Esophagus squamous epithelium (tissue), 5 donors: Measurements from ENCODE around the gene GMDS. TPM values are rescaled to one million over a fixed set of nuclear protein-coding genes. Genes with fewer than 3 reads are reported as not detected.

ENCODE experiments used
- DNase-seq: peaks from one replicate; lab custom pipeline; 2025; lab: John Stamatoyannopoulos, UW
- H3K27ac ChIP-seq, 4 donors: fragments of 200-600 bp; sonication (generic); one replicate each; pipeline ENCODE4 v1.5.1; 2016 to 2019; ENCODE audit warnings: mild to moderate bottlenecking in 1 of 4
- H3K27me3 ChIP-seq, 4 donors: fragments of 200-600 bp; sonication (generic); 1 replicate in 3 of 4; 2 replicates in 1 of 4; pipeline versions ENCODE4 v1.5.1 to v1.6.0; 2017 to 2021; ENCODE audit warnings: antibody characterized with exemption in 1 of 4
- H3K36me3 ChIP-seq, 3 donors: fragments of 200-600 bp; sonication (generic); one replicate each; pipeline ENCODE4 v1.5.1; 2016 to 2019
- H3K4me1 ChIP-seq, 3 donors: fragments of 200-600 bp; sonication (generic); one replicate each; pipeline ENCODE4 v1.5.1; 2017 to 2019
- H3K4me3 ChIP-seq, 4 donors: fragments of 200-600 bp; sonication (generic); 1 replicate in 3 of 4; 2 replicates in 1 of 4; pipeline ENCODE4 v1.5.1; 2016 to 2019; ENCODE audit warnings: mild to moderate bottlenecking in 2 of 4, moderate library complexity in 1 of 4
- H3K9me3 ChIP-seq, 3 donors: fragments of 200-600 bp; sonication (generic); one replicate each; pipeline ENCODE4 v1.5.1; 2016 to 2019
- POLR2A ChIP-seq, 4 donors: fragments of 450-650 bp; IDR thresholded peaks; one replicate each; pipeline ENCODE4 v1.6.1; 2017; ENCODE audit warnings: antibody characterized with exemption in 4 of 4, mild to moderate bottlenecking in 4 of 4, moderate library complexity in 3 of 4
- WGBS, 2 donors: methylation state at CpG; one replicate each; pipeline ENCODE4 v1.1.5; 2018; 5-methylcytosine and 5-hydroxymethylcytosine counted together
- intact Hi-C: fragments of 100-400 bp; cut with DNase I; formaldehyde crosslinking; loops from one replicate; pipeline ENCODE4 v1.15.0; 2022
- total RNA-seq, 4 donors: library from RNA; depleted of rRNA; stranded (reverse); fragments of >200 nt; gene quantifications; one replicate each; pipeline ENCODE4 v1.1.0, GENCODE V29; 2016
- TF ChIP-seq, protein P1 (sequence below), 6 experiments: fragments of 450-650 bp in 4 of 6; fragments of 200-600 bp in 2 of 6; sonication (generic) in 2 of 6; IDR thresholded peaks; one replicate each; pipeline ENCODE4 v1.5.1; 2016 to 2019; ENCODE audit warnings: antibody characterized with exemption in 6 of 6, mild to moderate bottlenecking in 4 of 6, moderate library complexity in 4 of 6
- donor health status: DM: yes; HTN: yes; CAD: no.

The GMDS gene
- total RNA-seq, 4 donors from 2014 or later = 17.9 to 58.7 (median 36.7) TPM

DNA sequence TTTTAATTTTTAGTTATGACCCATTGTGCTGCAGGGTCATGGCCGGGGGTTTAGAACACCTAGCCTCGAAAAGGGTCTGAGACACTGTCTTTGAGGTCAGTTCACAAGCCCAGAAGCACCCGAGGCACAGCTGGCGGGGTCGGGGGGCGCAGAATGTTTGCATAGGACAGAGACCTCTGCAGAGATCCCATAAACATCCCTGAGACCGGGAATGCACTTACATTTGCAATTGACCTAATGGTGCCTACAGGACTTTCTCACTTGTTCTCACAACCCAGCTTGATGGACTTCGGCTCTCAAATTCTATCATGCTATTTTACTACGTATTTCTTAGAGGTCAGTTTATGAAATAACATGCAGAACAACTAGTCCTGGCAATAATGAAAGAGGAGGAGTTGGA is 669.2 kb downstream of the GMDS start:
- Histone ChIP-seq H3K27ac (peak overlapping the region in 1 of 4 donors; percentile 31), H3K36me3 (no peaks in the 10 kb centered on the region), H3K4me3 (no peak overlapping the region), H3K9me3 (peaks cover 0 to 5% (median 0%) of the 10 kb centered on the region in 3 donors), H3K27me3 (peaks cover 0 to 10% (median 0%) of the 10 kb centered on the region in 4 donors), H3K4me1 (peaks cover 13 to 37% (median 16%) of the 10 kb centered on the region in 3 donors)
- WGBS, 2 donors = 83 to 84% methylated on average over 9 of the region's 9 CpGs
- no peak for TF ChIP-seq POLR2A (IDR thresholded peaks at IDR 0.05)
- TF ChIP-seq, protein P1, sequence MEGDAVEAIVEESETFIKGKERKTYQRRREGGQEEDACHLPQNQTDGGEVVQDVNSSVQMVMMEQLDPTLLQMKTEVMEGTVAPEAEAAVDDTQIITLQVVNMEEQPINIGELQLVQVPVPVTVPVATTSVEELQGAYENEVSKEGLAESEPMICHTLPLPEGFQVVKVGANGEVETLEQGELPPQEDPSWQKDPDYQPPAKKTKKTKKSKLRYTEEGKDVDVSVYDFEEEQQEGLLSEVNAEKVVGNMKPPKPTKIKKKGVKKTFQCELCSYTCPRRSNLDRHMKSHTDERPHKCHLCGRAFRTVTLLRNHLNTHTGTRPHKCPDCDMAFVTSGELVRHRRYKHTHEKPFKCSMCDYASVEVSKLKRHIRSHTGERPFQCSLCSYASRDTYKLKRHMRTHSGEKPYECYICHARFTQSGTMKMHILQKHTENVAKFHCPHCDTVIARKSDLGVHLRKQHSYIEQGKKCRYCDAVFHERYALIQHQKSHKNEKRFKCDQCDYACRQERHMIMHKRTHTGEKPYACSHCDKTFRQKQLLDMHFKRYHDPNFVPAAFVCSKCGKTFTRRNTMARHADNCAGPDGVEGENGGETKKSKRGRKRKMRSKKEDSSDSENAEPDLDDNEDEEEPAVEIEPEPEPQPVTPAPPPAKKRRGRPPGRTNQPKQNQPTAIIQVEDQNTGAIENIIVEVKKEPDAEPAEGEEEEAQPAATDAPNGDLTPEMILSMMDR (IDR thresholded peaks at IDR 0.05) = no peak
- no peak for DNase-seq
- intact Hi-C loops = no loop called here

DNA sequence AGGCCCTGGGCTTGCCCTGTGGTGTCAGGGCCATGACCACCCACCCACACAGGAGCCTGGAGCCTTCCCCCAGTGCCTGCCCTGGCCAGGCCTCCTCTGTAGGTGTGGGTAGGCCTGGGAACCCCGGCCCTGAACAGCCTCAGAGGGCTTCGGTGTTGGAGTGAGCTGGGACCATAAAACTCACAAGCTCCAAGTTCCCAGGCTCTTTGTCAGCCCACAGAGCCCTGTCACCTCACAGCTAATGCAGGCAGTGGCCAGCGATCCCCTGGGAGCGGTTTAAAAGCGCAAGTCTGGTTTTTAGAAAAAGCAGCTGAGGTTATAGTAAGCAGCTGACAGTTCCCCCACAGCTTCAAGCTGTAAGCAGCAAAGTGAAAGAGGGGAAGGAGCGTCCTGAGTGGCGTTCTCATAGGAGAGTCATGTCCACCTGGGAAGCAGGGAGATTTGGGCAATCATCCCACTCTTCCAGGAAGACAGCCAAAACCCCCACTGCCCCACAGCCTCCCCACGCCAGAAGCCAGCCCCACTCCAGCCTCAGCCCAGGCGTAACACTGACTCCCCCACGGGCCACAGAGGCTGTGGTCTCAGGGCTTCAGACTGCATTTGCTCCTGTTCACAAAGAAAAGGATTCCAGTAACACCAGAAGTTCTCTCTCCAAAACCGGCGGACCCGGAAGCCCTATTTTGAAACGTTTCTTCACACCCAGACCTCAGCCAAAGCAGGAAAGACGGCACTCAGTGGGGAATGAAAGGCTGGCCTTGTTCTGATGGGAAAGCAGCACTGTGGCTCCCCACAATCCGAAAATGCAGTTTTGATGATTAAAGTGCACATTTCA is 670.0 kb downstream of the GMDS start:
- peak overlapping the region in 2 of 4 donors; percentile 31 to 48 for H3K27ac ChIP-seq
- 52 to 59% methylated on average over 7 to 13 of the region's 16 CpGs for WGBS, 2 donors

DNA sequence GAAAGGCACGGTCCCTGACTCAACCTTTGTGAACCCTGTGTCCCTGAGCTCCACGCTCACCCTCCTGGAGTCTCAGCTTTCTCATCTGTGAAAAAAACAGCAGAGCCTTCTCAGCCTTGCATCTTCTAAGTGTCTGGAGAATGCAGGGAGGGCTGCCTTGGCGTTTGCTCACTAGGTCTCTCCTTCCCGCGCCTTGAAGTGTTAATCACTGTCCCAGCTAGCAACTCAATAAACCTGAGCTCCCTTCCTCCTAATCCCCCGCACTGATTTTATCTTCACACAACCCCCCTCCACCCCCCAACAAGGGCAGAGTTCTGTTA is 670.6 kb downstream of the GMDS start:
- WGBS, 2 donors = 37 to 53% methylated on average over 6 of the region's 6 CpGs
- intact Hi-C loops = no loop called here
- peaks cover 13 to 37% (median 16%) of the 10 kb centered on the region in 3 donors for H3K4me1 ChIP-seq
- no peak overlapping the region for H3K4me3 ChIP-seq
- peaks cover 0 to 8% (median 0%) of the 10 kb centered on the region in 3 donors for H3K9me3 ChIP-seq
- peak overlapping the region in 2 of 4 donors; percentile 31 to 48 for H3K27ac ChIP-seq
- H3K36me3 ChIP-seq = no peaks in the 10 kb centered on the region
- no peaks in the 10 kb centered on the region for H3K27me3 ChIP-seq
- no peak for DNase-seq
- TF ChIP-seq, protein P1 (IDR thresholded peaks at IDR 0.05) = no peak
- TF ChIP-seq POLR2A (IDR thresholded peaks at IDR 0.05) = no peak

More for the DNA sequence above, 670.0 kb downstream of the GMDS start:
- H3K4me3 ChIP-seq = peak overlapping the region in 1 of 4 donors; percentile 26
- peaks cover 0 to 2% (median 0%) of the 10 kb centered on the region in 4 donors for H3K27me3 ChIP-seq
- no peaks in the 10 kb centered on the region for H3K36me3 ChIP-seq
- intact Hi-C loops = no loop called here
- TF ChIP-seq, protein P1 (IDR thresholded peaks at IDR 0.05) = no peak
- no peak for TF ChIP-seq POLR2A (IDR thresholded peaks at IDR 0.05)
- DNase-seq = no peak
- H3K9me3 ChIP-seq = peaks cover 0 to 8% (median 0%) of the 10 kb centered on the region in 3 donors
- H3K4me1 ChIP-seq = peaks cover 13 to 37% (median 16%) of the 10 kb centered on the region in 3 donors

DNA sequence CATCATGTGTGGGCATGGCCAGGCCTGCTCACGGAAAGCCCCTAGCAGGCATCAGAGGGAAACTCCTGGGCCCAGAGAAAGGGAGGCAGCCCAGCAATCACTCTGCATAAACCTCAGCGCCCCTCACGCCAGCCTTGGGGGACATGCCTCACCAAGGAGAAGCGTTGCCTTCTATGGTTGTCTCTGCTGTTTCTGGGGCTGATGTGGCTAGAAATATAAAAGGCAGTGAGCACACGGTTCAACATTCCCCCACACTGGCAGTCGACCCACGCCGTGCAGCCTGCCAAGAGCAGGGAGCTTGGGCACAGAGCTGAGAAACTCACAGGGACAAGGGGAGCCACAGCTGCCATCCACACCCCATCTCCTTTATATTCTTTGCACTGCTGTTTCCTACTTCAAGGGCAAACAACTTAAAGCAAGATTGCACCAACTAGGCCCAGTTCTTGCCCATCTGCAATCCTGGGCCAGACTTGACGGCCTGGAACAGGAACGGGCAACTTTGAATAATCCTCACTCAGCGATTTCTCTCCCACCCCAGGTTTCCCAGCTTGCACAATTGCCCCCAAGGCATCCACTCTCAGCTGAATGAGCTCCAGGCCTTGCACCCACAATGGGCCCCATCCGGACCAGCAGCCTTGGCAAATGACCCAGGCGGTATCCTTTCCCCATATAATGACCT is 671.2 kb downstream of the GMDS start:
- H3K4me1 ChIP-seq = peaks cover 13 to 37% (median 16%) of the 10 kb centered on the region in 3 donors

More for the DNA sequence above, 671.2 kb downstream of the GMDS start:
- Histone ChIP-seq H3K36me3 (no peaks in the 10 kb centered on the region), H3K27me3 (no peaks in the 10 kb centered on the region), H3K9me3 (peaks cover 0 to 8% (median 0%) of the 10 kb centered on the region in 3 donors), H3K27ac (peak overlapping the region in 3 of 4 donors; percentile 5 to 48 (median 31)), H3K4me3 (no peak overlapping the region)
- no peak for TF ChIP-seq POLR2A (IDR thresholded peaks at IDR 0.05)
- TF ChIP-seq, protein P1 (IDR thresholded peaks at IDR 0.05) = no peak
- intact Hi-C loops = no loop called here
- no peak for DNase-seq
- 34 to 63% methylated on average over 11 to 12 of the region's 13 CpGs for WGBS, 2 donors
